Nephron (organoid): ENCODE measurements around the gene TEP1.

Source experiments
- H3K27ac Mint-ChIP-seq, 3 experiments: 2 replicates each; pipeline ENCODE4 v1.8.0; 2020; ENCODE audit warnings: mixed read lengths in 3 of 3, mild to moderate bottlenecking in 2 of 3, moderate library complexity in 1 of 3
- H3K27me3 Mint-ChIP-seq: 2 replicates; pipeline ENCODE4 v1.8.0; 2021; ENCODE audit warnings: low read depth, mild to moderate bottlenecking, moderate library complexity, mixed read lengths
- H3K36me3 Mint-ChIP-seq: 2 replicates; pipeline ENCODE4 v1.8.0; 2020; ENCODE audit warnings: low read depth, mixed read lengths
- H3K4me1 Mint-ChIP-seq: 2 replicates; pipeline ENCODE4 v1.8.0; 2020; ENCODE audit warnings: mixed read lengths
- H3K4me3 Mint-ChIP-seq, 3 experiments: 2 replicates each; pipeline ENCODE4 v1.8.0; 2020; ENCODE audit warnings: mild to moderate bottlenecking in 3 of 3, mixed read lengths in 3 of 3, moderate library complexity in 2 of 3
- H3K9me3 Mint-ChIP-seq: 2 replicates; pipeline ENCODE4 v1.8.0; 2020; ENCODE audit warnings: mixed read lengths
- TF ChIP-seq, protein P1 (sequence below), 3 experiments: fragments of 200-600 bp; sonication (generic); IDR thresholded peaks; one replicate each; pipeline ENCODE4 v1.5.0; 2021; ENCODE audit warnings: antibody characterized with exemption in 3 of 3; ENCODE audit not compliant: unreplicated experiment in 3 of 3

Gene TEP1

DNA sequence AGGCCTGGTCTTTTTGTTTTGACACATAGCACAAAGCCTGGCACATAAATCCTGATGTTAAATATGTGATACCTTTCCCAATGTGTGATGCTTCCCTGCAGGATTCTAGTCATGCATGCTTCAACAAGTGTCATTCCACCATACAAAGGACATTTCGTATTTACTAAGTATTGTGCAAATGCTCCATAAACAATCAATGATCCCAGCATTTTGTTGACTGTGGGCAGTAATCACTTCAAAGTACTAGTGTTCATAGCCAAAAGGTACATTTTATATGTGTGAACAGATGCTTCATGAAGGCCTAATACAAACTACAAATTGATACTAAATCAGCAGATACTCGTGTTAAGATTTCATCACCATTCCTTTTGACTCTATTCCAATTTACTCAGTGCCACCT, 84.6 kb downstream of the TEP1 start:
- Mint-ChIP-seq H3K4me3 (no peak overlapping the region), H3K27ac (peak overlapping the region in 1 of 3 experiments; percentile 55)
- TF ChIP-seq, protein P1, sequence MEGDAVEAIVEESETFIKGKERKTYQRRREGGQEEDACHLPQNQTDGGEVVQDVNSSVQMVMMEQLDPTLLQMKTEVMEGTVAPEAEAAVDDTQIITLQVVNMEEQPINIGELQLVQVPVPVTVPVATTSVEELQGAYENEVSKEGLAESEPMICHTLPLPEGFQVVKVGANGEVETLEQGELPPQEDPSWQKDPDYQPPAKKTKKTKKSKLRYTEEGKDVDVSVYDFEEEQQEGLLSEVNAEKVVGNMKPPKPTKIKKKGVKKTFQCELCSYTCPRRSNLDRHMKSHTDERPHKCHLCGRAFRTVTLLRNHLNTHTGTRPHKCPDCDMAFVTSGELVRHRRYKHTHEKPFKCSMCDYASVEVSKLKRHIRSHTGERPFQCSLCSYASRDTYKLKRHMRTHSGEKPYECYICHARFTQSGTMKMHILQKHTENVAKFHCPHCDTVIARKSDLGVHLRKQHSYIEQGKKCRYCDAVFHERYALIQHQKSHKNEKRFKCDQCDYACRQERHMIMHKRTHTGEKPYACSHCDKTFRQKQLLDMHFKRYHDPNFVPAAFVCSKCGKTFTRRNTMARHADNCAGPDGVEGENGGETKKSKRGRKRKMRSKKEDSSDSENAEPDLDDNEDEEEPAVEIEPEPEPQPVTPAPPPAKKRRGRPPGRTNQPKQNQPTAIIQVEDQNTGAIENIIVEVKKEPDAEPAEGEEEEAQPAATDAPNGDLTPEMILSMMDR (IDR thresholded peaks at IDR 0.05; ENCODE audit: unreplicated experiment in 3 of 3): no peak

DNA sequence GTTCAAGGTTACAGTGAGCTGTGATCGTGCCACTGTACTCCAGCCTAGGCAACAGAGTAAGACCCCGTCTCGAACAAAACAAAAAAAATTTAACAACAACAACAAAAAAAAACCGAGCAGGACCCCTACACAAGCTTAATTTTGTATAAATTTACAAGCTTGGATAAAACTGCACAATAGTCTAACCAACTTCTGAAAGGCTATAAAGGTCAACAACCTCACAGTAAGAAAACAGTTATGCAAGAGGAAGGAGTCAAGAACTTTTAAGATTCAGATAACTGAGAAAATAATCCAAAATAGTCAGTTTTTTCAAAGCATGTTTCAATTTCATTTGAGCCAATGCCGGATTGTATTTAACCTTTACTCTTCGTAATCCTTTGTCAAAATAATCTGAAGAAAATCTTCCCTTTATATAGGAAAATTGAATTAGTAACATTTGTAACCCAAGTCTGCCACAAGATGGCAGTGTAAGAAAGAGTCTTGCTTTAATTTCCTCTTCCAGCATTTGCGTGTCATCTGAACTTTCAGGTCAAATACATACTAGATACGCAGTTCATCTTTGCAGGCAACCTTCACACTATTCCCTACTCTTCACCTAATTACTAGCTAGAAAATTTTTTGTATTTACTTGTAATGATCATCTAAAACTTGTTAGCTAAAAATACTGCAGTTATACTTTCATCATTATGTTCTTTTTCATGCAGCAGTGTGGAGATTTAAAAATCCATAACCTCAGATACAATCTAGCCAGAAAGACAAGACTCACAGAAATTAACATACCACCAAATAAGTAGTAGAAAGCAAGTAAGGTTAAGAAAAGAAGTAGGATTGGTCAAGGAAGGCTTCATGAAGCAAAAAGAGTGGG, 86.1 kb downstream of the TEP1 start:
- Mint-ChIP-seq H3K4me3 (peak overlapping the region; percentile 0 to 38 (median 5)), H3K9me3 (no peaks in the 10 kb centered on the region), H3K27me3 (no peaks in the 10 kb centered on the region), H3K36me3 (peaks cover 23% of the 10 kb centered on the region), H3K27ac (peak overlapping the region; percentile 67 to 83 (median 72)), H3K4me1 (peaks cover 26% of the 10 kb centered on the region)
- TF ChIP-seq, protein P1 (IDR thresholded peaks at IDR 0.05; ENCODE audit: unreplicated experiment in 3 of 3): peak; percentile 66 to 77 (median 72)

More for the DNA sequence above, 84.6 kb downstream of the TEP1 start:
- H3K4me1 Mint-ChIP-seq: peaks cover 38% of the 10 kb centered on the region
- H3K9me3 Mint-ChIP-seq: no peaks in the 10 kb centered on the region
- peaks cover 15% of the 10 kb centered on the region for H3K36me3 Mint-ChIP-seq
- H3K27me3 Mint-ChIP-seq: no peaks in the 10 kb centered on the region

DNA sequence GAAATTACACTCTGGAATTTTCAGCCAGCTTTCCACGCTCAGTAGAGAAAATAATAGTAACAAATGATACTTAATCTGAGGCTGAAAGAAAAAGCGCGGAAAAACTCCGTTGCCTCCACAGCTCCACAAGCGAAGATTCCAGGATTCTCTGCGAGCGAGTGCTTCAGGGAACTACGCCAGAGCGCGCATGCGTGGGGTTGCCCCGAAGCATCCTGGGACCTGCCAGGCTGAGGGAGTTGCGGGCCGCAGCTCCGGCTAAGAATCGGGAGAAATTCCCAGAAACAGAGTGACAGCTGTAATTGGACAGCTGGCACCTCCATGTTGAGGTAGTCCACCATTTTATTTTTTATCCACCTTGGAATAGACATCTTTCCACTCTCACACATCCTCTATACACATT, 95.6 kb downstream of the TEP1 start:
- Mint-ChIP-seq H3K27me3 (no peaks in the 10 kb centered on the region), H3K36me3 (peaks cover 65% of the 10 kb centered on the region), H3K4me1 (no peaks in the 10 kb centered on the region), H3K9me3 (no peaks in the 10 kb centered on the region), H3K27ac (peak overlapping the region in 1 of 3 experiments; percentile 42), H3K4me3 (no peak overlapping the region)
- TF ChIP-seq, protein P1 (IDR thresholded peaks at IDR 0.05; ENCODE audit: unreplicated experiment in 3 of 3): no peak
